GM12878 (cell line): ENCODE results near the gene C8G. TPM values are rescaled to one million over a fixed set of nuclear protein-coding genes. Genes with fewer than 3 reads are reported as not detected.

Experiments used
- ATAC-seq: fragments of 200-7000 bp; cut with Tn5 transposase; 3 replicates; pipeline ENCODE4 v1.9.1; 2020; ENCODE audit warnings: mild to moderate bottlenecking, moderate library complexity
- BruUV-seq: library from RNA; stranded (reverse); fragments of 400-500 nt; replicated peaks from 2 replicates; lab custom pipeline; 2021; lab: Mats Ljungman, UMichigan
- CTCF ChIA-PET: fragments of 300-600 bp; sonication (Branson Sonifier 250); formaldehyde crosslinking; extraction: SDS; loops from one replicate; lab custom pipeline; 2021; ENCODE audit warnings: inconsistent platforms; lab: Yijun Ruan, JAX
- POLR2A ChIA-PET: fragments of 350-600 bp; formaldehyde crosslinking; extraction: SDS; loops from one replicate; lab custom pipeline; 2021; ENCODE audit warnings: inconsistent platforms; lab: Charles Lee
- RAD21 ChIA-PET: fragments of 300-600 bp; sonication (Branson Sonifier 250); formaldehyde crosslinking; loops from one replicate; lab custom pipeline; 2023; ENCODE audit warnings: antibody characterized with exemption; ENCODE audit not compliant: unreplicated experiment; lab: Charles Lee
- SMC1A ChIA-PET: fragments of 300-600 bp; sonication (Branson Sonifier 250); formaldehyde crosslinking; loops from one replicate; lab custom pipeline; 2023; ENCODE audit not compliant: unreplicated experiment, uncharacterized antibody; lab: Charles Lee
- DNase-seq: peaks from one replicate; pipeline ENCODE4 v3.0.0-alpha.2; 2011; ENCODE audit warnings: low read depth, low spot score
- FAIRE-seq: peaks from 3 replicates; lab custom pipeline; 2011; peaks lifted over from hg19 to GRCh38; lab: Jason Lieb, UNC
- H2AFZ ChIP-seq: 2 replicates; pipeline ENCODE4 v1.6.0; 2011; ENCODE audit warnings: low read depth, low read length, control low read depth; ENCODE audit not compliant: control insufficient read depth
- H3K27ac ChIP-seq: 2 replicates; pipeline ENCODE4 v1.5.1; 2011; ENCODE audit warnings: control low read depth; ENCODE audit not compliant: control insufficient read depth, insufficient read depth
- H3K27me3 ChIP-seq, 2 experiments: replicated peaks in 1 of 2; 2 replicates each; pipeline versions ENCODE4 v1.6.0 to v1.6.1; 2011; ENCODE audit warnings: low read length in 1 of 2; ENCODE audit not compliant: control insufficient read depth in 2 of 2, insufficient read depth in 2 of 2
- H3K36me3 ChIP-seq, 2 experiments: 2 replicates each; pipeline ENCODE4 v1.5.1; 2011; ENCODE audit warnings: low read length in 1 of 2; ENCODE audit not compliant: control insufficient read depth in 2 of 2, insufficient read depth in 2 of 2
- H3K4me1 ChIP-seq: 2 replicates; pipeline ENCODE4 v1.6.1; 2011; ENCODE audit warnings: mild to moderate bottlenecking, low read length, moderate library complexity, mixed read lengths; ENCODE audit not compliant: control insufficient read depth, insufficient read depth
- H3K4me2 ChIP-seq: 2 replicates; pipeline ENCODE4 v1.6.0; 2011; ENCODE audit warnings: control low read depth; ENCODE audit not compliant: control insufficient read depth, insufficient read depth
- H3K4me3 ChIP-seq: fragments of 200-600 bp; sonication (generic); 2 replicates; pipeline ENCODE4 v1.5.1; 2016
- H3K79me2 ChIP-seq: 2 replicates; pipeline ENCODE4 v1.6.0; 2011; ENCODE audit warnings: low read length; ENCODE audit not compliant: control insufficient read depth, insufficient read depth
- H3K9ac ChIP-seq: 2 replicates; pipeline ENCODE4 v1.8.0; 2011; ENCODE audit warnings: low read length, control low read depth, mixed read lengths; ENCODE audit not compliant: control insufficient read depth, insufficient read depth
- H3K9me3 ChIP-seq: replicated peaks from 3 replicates; pipeline ENCODE4 v1.5.1; 2011; ENCODE audit warnings: mild to moderate bottlenecking, low read length; ENCODE audit not compliant: control insufficient read depth, insufficient read depth
- H4K20me1 ChIP-seq: 2 replicates; pipeline ENCODE4 v1.6.0; 2011; ENCODE audit not compliant: control insufficient read depth, insufficient read depth
- ATF7 ChIP-seq: fragments of 450-650 bp; IDR thresholded peaks from 2 replicates; pipeline ENCODE4 v1.6.1; 2016; ENCODE audit warnings: low read depth, mild to moderate bottlenecking
- FOS ChIP-seq: IDR thresholded peaks from 3 replicates; pipeline ENCODE4 v1.6.1; 2011; ENCODE audit warnings: borderline replicate concordance; ENCODE audit not compliant: insufficient read length; ENCODE audit errors: extremely low read depth
- ZSCAN29 ChIP-seq: fragments of 450-650 bp; IDR thresholded peaks from 2 replicates; pipeline ENCODE4 v1.6.1; 2017; ENCODE audit warnings: mild to moderate bottlenecking, moderate library complexity
- WGBS: methylation state at CpG from one replicate; pipeline ENCODE4 v1.1.6; 2016; ENCODE audit warnings: low lambda C conversion rate; ENCODE audit not compliant: insufficient replicate concordance, insufficient coverage; ENCODE audit errors: missing lambda C conversion rate; 5-methylcytosine and 5-hydroxymethylcytosine counted together
- in situ Hi-C: fragments of 300-500 bp; cut with MboI; formaldehyde crosslinking; loops from 9 replicates; pipeline ENCODE4 v1.14.3; 2018; ENCODE audit warnings: mixed read lengths
- intact Hi-C: fragments of 100-400 bp; cut with micrococcal nuclease; formaldehyde crosslinking; loops from one replicate; pipeline ENCODE4 v1.14.2; 2022; ENCODE audit not compliant: unreplicated experiment
- polyA plus RNA-seq, 11 experiments: library from polyadenylated mRNA; depleted of rRNA in 4 of 11; unstranded in 6 of 11; stranded (reverse) in 5 of 11; fragments of >200 nt; fragmentation: Nextera tagmentation in 4 of 11; fragmentation: Illumina TruSeq in 1 of 11; extraction: Ambion mirVana in 4 of 11; extraction: Trizol in 1 of 11; gene quantifications; 1 replicate in 1 of 11; 2 replicates in 10 of 11; pipeline versions ENCODE4 v1.2.1 to v1.2.3, GENCODE V29; 2011 to 2016; ENCODE audit warnings: inconsistent platforms in 2 of 11, missing spikeins in 2 of 11, low read depth in 1 of 11
- total RNA-seq, 4 experiments: library from RNA; depleted of rRNA in 3 of 4; stranded (reverse); fragments of >200 nt in 3 of 4; fragmentation: Illumina TruSeq in 1 of 4; extraction: Trizol in 1 of 4; gene quantifications; 2 replicates each; pipeline versions ENCODE4 v1.2.1 to v1.2.3, GENCODE V29; 2013 to 2021
- TF ChIP-seq, protein P1 (sequence below): fragments of 450-650 bp; IDR thresholded peaks from 2 replicates; pipeline ENCODE4 v1.6.1; 2017; ENCODE audit warnings: mild to moderate bottlenecking, moderate library complexity

C8G gene
- total and polyA plus RNA-seq, 10 of the 15 experiments (the other 5 are each of a cell fraction or from before 2014, with no cell fraction given): 0.26 to 0.69 (median 0.50) TPM; not detected in 7

DNA sequence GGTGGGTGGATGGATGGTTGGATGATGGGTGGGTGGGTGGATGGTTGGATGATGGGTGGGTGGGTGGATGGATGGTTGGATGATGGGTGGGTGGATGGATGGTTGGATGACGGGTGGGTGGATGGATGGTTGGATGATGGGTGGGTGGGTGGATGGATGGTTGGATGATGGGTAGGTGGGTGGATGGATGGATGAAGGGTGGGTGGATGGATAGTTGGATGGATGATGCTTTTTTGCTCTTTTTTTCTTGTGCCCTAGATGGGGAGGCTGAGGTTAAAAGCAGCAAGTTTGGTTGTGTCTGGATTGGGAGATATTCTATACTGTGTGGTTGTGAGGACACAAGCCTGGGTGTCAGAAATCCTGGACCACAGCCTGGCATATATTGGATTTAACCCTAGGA lies 12.4 kb downstream of the C8G start (continued):
- TF ChIP-seq, protein P1, sequence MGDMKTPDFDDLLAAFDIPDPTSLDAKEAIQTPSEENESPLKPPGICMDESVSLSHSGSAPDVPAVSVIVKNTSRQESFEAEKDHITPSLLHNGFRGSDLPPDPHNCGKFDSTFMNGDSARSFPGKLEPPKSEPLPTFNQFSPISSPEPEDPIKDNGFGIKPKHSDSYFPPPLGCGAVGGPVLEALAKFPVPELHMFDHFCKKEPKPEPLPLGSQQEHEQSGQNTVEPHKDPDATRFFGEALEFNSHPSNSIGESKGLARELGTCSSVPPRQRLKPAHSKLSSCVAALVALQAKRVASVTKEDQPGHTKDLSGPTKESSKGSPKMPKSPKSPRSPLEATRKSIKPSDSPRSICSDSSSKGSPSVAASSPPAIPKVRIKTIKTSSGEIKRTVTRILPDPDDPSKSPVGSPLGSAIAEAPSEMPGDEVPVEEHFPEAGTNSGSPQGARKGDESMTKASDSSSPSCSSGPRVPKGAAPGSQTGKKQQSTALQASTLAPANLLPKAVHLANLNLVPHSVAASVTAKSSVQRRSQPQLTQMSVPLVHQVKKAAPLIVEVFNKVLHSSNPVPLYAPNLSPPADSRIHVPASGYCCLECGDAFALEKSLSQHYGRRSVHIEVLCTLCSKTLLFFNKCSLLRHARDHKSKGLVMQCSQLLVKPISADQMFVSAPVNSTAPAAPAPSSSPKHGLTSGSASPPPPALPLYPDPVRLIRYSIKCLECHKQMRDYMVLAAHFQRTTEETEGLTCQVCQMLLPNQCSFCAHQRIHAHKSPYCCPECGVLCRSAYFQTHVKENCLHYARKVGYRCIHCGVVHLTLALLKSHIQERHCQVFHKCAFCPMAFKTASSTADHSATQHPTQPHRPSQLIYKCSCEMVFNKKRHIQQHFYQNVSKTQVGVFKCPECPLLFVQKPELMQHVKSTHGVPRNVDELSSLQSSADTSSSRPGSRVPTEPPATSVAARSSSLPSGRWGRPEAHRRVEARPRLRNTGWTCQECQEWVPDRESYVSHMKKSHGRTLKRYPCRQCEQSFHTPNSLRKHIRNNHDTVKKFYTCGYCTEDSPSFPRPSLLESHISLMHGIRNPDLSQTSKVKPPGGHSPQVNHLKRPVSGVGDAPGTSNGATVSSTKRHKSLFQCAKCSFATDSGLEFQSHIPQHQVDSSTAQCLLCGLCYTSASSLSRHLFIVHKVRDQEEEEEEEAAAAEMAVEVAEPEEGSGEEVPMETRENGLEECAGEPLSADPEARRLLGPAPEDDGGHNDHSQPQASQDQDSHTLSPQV: no peak
- TF ChIP-seq, all 136 proteins: peak for 0

DNA sequence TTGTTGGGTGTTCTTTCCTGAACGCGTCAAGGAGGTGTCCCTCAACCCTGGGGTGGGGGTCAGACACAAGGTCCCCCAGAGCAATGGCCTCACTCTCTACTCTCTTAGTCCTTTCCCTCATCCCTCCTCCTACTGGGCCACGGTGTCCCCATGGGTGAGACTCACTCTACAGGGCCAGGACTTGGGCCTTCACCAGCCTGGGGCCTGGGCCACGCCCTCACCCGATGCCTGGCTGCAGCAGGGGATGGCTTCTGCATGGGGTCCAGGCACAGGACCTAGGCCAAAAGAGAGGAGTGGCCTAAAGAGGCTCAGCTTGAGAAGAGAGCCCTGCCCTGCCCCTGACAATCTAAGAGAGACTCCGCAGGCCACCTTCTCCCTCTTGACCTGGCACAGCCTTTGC lies 12.9 kb downstream of the C8G start:
- intact Hi-C loops: no loop called here
- ChIA-PET CTCF (no interaction called here), POLR2A (no interaction called here), RAD21 (no interaction called here), SMC1A (no interaction called here)
- Histone ChIP-seq H3K36me3 (no peaks in the 10 kb centered on the region), H3K79me2 (no peaks in the 10 kb centered on the region), H3K4me2 (no peak overlapping the region), H3K9me3 (no peaks in the 10 kb centered on the region), H3K9ac (no peak overlapping the region), H3K27me3 (no peaks in the 10 kb centered on the region), H3K4me3 (no peak overlapping the region), H3K27ac (no peak overlapping the region), H2AFZ (no peak overlapping the region), H4K20me1 (no peaks in the 10 kb centered on the region), H3K4me1 (no peaks in the 10 kb centered on the region)
- FAIRE-seq (no peak), ATAC-seq (no peak), DNase-seq (no peak)
- in situ Hi-C loops: no loop called here
- 31% methylated on average over 6 of the region's 6 CpGs for WGBS
- TF ChIP-seq FOS: no peak
- TF ChIP-seq ATF7: no peak
- no peak for TF ChIP-seq ZSCAN29
- no TSS peak for BruUV-seq
